Activated naive CD4-positive, alpha-beta T cell treated with anti-CD3 and anti-CD28 coated beads, Interleukin-2, amount 50 U/mL, for 72 hours (primary cell): Measurements from ENCODE around the gene BBS4. TPM values are rescaled to one million over a fixed set of nuclear protein-coding genes. Genes with fewer than 3 reads are reported as not detected.

Source experiments
- ATAC-seq, 2 donors: fragments of 150-1000 bp; cut with Tn5 transposase; 2 replicates each; pipeline ENCODE4 v1.10.0; 2021; ENCODE audit warnings: mild to moderate bottlenecking in 2 of 2, moderate library complexity in 2 of 2
- DNase-seq, 2 donors: peaks; one replicate each; pipeline ENCODE4 v3.0.0; 2021 to 2022; ENCODE audit warnings: low spot score in 2 of 2
- H3K27ac Mint-ChIP-seq, 2 donors: one replicate each; pipeline ENCODE4 v1.8.0; 2022; ENCODE audit warnings: mild to moderate bottlenecking in 2 of 2, mixed read lengths in 2 of 2
- H3K36me3 Mint-ChIP-seq, 2 donors: one replicate each; pipeline ENCODE4 v1.8.0; 2022; ENCODE audit warnings: mixed read lengths in 2 of 2
- H3K9me3 Mint-ChIP-seq, 2 donors: one replicate each; pipeline ENCODE4 v1.8.0; 2022; ENCODE audit warnings: mixed read lengths in 2 of 2
- total RNA-seq, 2 donors: library from RNA; stranded (reverse); gene quantifications; one replicate each; pipeline ENCODE4 v1.2.3, GENCODE V29; 2022

BBS4 gene
- total RNA-seq, 2 donors from 2014 or later = 13.9 to 27.6 TPM

- DNase-seq (no peak), ATAC-seq (no peak)
- Mint-ChIP-seq H3K9me3 (peaks cover 0 to 4% of the 10 kb centered on the region in 2 donors), H3K27ac (no peak overlapping the region), H3K36me3 (peaks cover 10 to 31% of the 10 kb centered on the region in 2 donors)
These were observed 49.1 kb downstream of the BBS4 start for GRCh38 chr15:72735111-72735510.

GRCh38 chr15:72737061-72737460 lies 51.1 kb downstream of the BBS4 start:
- no peak for ATAC-seq
- H3K36me3 Mint-ChIP-seq = peaks cover 17 to 41% of the 10 kb centered on the region in 2 donors
- H3K27ac Mint-ChIP-seq = no peak overlapping the region
- H3K9me3 Mint-ChIP-seq = peaks cover 0 to 8% of the 10 kb centered on the region in 2 donors
- no peak for DNase-seq

GRCh38 chr15:72737723-72738122 lies 51.7 kb downstream of the BBS4 start:
- no peak for ATAC-seq
- H3K27ac Mint-ChIP-seq = no peak overlapping the region
- H3K9me3 Mint-ChIP-seq = peaks cover 0 to 8% of the 10 kb centered on the region in 2 donors
- no peak for DNase-seq
- peaks cover 17 to 41% of the 10 kb centered on the region in 2 donors for H3K36me3 Mint-ChIP-seq

GRCh38 chr15:72740219-72740618 lies 54.2 kb downstream of the BBS4 start:
- Mint-ChIP-seq H3K27ac (peak overlapping the region in 1 of 2 donors; percentile 59), H3K9me3 (peaks cover 0 to 8% of the 10 kb centered on the region in 2 donors), H3K36me3 (peaks cover 17 to 41% of the 10 kb centered on the region in 2 donors)
- DNase-seq (no peak), ATAC-seq (peak; percentile 80 to 88)

GRCh38 chr15:72749700-72750099 lies 63.7 kb downstream of the BBS4 start:
- ATAC-seq (no peak), DNase-seq (no peak)
- Mint-ChIP-seq H3K27ac (no peak overlapping the region), H3K9me3 (no peaks in the 10 kb centered on the region), H3K36me3 (peaks cover 5 to 28% of the 10 kb centered on the region in 2 donors)

GRCh38 chr15:72751751-72752455 lies 65.9 kb downstream of the BBS4 start:
- DNase-seq (no peak), ATAC-seq (no peak)
- Mint-ChIP-seq H3K9me3 (no peaks in the 10 kb centered on the region), H3K27ac (peak overlapping the region; percentile 29 to 83), H3K36me3 (peaks cover 5 to 38% of the 10 kb centered on the region in 2 donors)

GRCh38 chr15:72754096-72754495 lies 68.1 kb downstream of the BBS4 start:
- Mint-ChIP-seq H3K9me3 (no peaks in the 10 kb centered on the region), H3K36me3 (peaks cover 13 to 52% of the 10 kb centered on the region in 2 donors), H3K27ac (peak overlapping the region in 1 of 2 donors; percentile 14)
- no peak for DNase-seq
- ATAC-seq = no peak

GRCh38 chr15:72758182-72758581 lies 72.2 kb downstream of the BBS4 start:
- ATAC-seq (no peak), DNase-seq (no peak)
- H3K36me3 Mint-ChIP-seq = peaks cover 8 to 59% of the 10 kb centered on the region in 2 donors
- no peaks in the 10 kb centered on the region for H3K9me3 Mint-ChIP-seq
- peak overlapping the region in 1 of 2 donors; percentile 48 for H3K27ac Mint-ChIP-seq

- no peaks in the 10 kb centered on the region for H3K9me3 Mint-ChIP-seq
- no peak for DNase-seq
- no peak for ATAC-seq
- no peak overlapping the region for H3K27ac Mint-ChIP-seq
- H3K36me3 Mint-ChIP-seq = peaks cover 8 to 44% of the 10 kb centered on the region in 2 donors
These were observed 74.7 kb downstream of the BBS4 start for GRCh38 chr15:72760590-72761260.

- Mint-ChIP-seq H3K36me3 (peaks cover 27 to 63% of the 10 kb centered on the region in 2 donors), H3K27ac (no peak overlapping the region), H3K9me3 (peaks cover 0 to 8% of the 10 kb centered on the region in 2 donors)
- no peak for ATAC-seq
- no peak for DNase-seq
These were observed 78.6 kb downstream of the BBS4 start for GRCh38 chr15:72764656-72765055.

- DNase-seq (no peak), ATAC-seq (no peak)
- peaks cover 38 to 63% of the 10 kb centered on the region in 2 donors for H3K36me3 Mint-ChIP-seq
- H3K9me3 Mint-ChIP-seq = peaks cover 0 to 8% of the 10 kb centered on the region in 2 donors
- H3K27ac Mint-ChIP-seq = no peak overlapping the region
These were observed 80.0 kb downstream of the BBS4 start for GRCh38 chr15:72766025-72766424.

- Mint-ChIP-seq H3K9me3 (peaks cover 0 to 8% of the 10 kb centered on the region in 2 donors), H3K36me3 (peaks cover 42 to 67% of the 10 kb centered on the region in 2 donors), H3K27ac (no peak overlapping the region)
- ATAC-seq (no peak), DNase-seq (no peak)
These were observed 80.8 kb downstream of the BBS4 start for GRCh38 chr15:72766780-72767179.

- DNase-seq (peak in 1 of 2 donors; percentile 11), ATAC-seq (peak; percentile 52 to 93)
- Mint-ChIP-seq H3K27ac (peak overlapping the region in 1 of 2 donors; percentile 0), H3K36me3 (peaks cover 51 to 61% of the 10 kb centered on the region in 2 donors), H3K9me3 (peaks cover 0 to 8% of the 10 kb centered on the region in 2 donors)
These were observed 84.8 kb downstream of the BBS4 start for GRCh38 chr15:72770673-72771328.

- ATAC-seq (no peak), DNase-seq (no peak)
- peaks cover 0 to 8% of the 10 kb centered on the region in 2 donors for H3K9me3 Mint-ChIP-seq
- H3K27ac Mint-ChIP-seq = peak overlapping the region in 1 of 2 donors; percentile 0
- H3K36me3 Mint-ChIP-seq = peaks cover 50 to 57% of the 10 kb centered on the region in 2 donors
These were observed 85.3 kb downstream of the BBS4 start for GRCh38 chr15:72771329-72771725.

GRCh38 chr15:72774696-72775383 lies 88.8 kb downstream of the BBS4 start:
- Mint-ChIP-seq H3K36me3 (peaks cover 32 to 37% of the 10 kb centered on the region in 2 donors), H3K27ac (peak overlapping the region; percentile 20 to 57), H3K9me3 (no peaks in the 10 kb centered on the region)
- no peak for DNase-seq
- ATAC-seq = no peak

- H3K27ac Mint-ChIP-seq = no peak overlapping the region
- ATAC-seq = no peak
- DNase-seq = no peak
- no peaks in the 10 kb centered on the region for H3K9me3 Mint-ChIP-seq
- peaks cover 30 to 47% of the 10 kb centered on the region in 2 donors for H3K36me3 Mint-ChIP-seq
These were observed 92.8 kb downstream of the BBS4 start for GRCh38 chr15:72778796-72779195.
